ENCODE measurements around the gene PCNX3. TPM values are rescaled to one million over a fixed set of nuclear protein-coding genes. Genes with fewer than 3 reads are reported as not detected.

Gene PCNX3
- total RNA-seq, 2 experiments from 2014 or later: 29.8 to 32.1 TPM

GRCh38 chr11:65623177-65623576 is 7.6 kb downstream of the PCNX3 start:
- Mint-ChIP-seq H3K27ac (no peak overlapping the region), H3K4me1 (ENCODE audit: low read depth) (peaks cover 2% of the 10 kb centered on the region), H3K9me3 (no peaks in the 10 kb centered on the region), H3K4me3 (no peak overlapping the region), H3K36me3 (peaks cover 45% of the 10 kb centered on the region), H3K27me3 (no peaks in the 10 kb centered on the region)
- POLR2A ChIA-PET: interaction anchor here (1.0 kb wide), 1 partner anchor 197 kb away, joined by 3 read pairs; no protein-coding TSS in a partner anchor
- CTCF ChIA-PET: interaction anchor here (0.6 to 1.3 kb wide), 2 partner anchors 195 to 236 kb away, joined by 3 read pairs; partner anchors contain the start of gene MUS81
- no peak for DNase-seq
- intact Hi-C loops (cut with micrococcal nuclease): no loop called here

GRCh38 chr11:65623852-65624616 is 8.5 kb downstream of the PCNX3 start:
- intact Hi-C loops (cut with micrococcal nuclease): no loop called here
- no peak for DNase-seq
- H3K9me3 Mint-ChIP-seq: no peaks in the 10 kb centered on the region
- H3K27ac Mint-ChIP-seq: no peak overlapping the region
- POLR2A ChIA-PET: interaction anchor here (1.0 kb wide), 1 partner anchor 198 kb away, joined by 3 read pairs; no protein-coding TSS in a partner anchor
- no peaks in the 10 kb centered on the region for H3K27me3 Mint-ChIP-seq
- no peak overlapping the region for H3K4me3 Mint-ChIP-seq
- H3K4me1 Mint-ChIP-seq (ENCODE audit: low read depth): peaks cover 2% of the 10 kb centered on the region
- peaks cover 42% of the 10 kb centered on the region for H3K36me3 Mint-ChIP-seq
- CTCF ChIA-PET: interaction anchor here (1.0 kb wide), 1 partner anchor 9 kb away, joined by 3 read pairs; no protein-coding TSS in a partner anchor

GRCh38 chr11:65624931-65625627 is 9.5 kb downstream of the PCNX3 start:
- H3K9me3 Mint-ChIP-seq: no peaks in the 10 kb centered on the region
- H3K4me3 Mint-ChIP-seq: no peak overlapping the region
- ChIA-PET CTCF (interaction anchor here (0.6 to 2.6 kb wide), 20 partner anchors 8 to 260 kb away, joined by 3 to 13 read pairs (median 4); partner anchors contain the start of genes FAM89B and SIPA1), POLR2A (interaction anchor here (0.8 to 1.3 kb wide), 3 partner anchors 8 to 38 kb away, joined by 3 to 5 read pairs (median 3); partner anchors contain the start of gene RELA)
- H3K36me3 Mint-ChIP-seq: peaks cover 38% of the 10 kb centered on the region
- peaks cover 2% of the 10 kb centered on the region for H3K4me1 Mint-ChIP-seq (ENCODE audit: low read depth)
- no peak overlapping the region for H3K27ac Mint-ChIP-seq
- H3K27me3 Mint-ChIP-seq: no peaks in the 10 kb centered on the region
- DNase-seq: no peak
- intact Hi-C loops (cut with micrococcal nuclease): no loop called here

- peaks cover 37% of the 10 kb centered on the region for H3K36me3 Mint-ChIP-seq
- DNase-seq: peak; percentile 67
- intact Hi-C loops (cut with micrococcal nuclease): no loop called here
Measured at GRCh38 chr11:65625628-65626342, 10.2 kb downstream of the PCNX3 start.

GRCh38 chr11:65627202-65627601 is 11.6 kb downstream of the PCNX3 start:
- H3K27ac Mint-ChIP-seq: no peak overlapping the region
- ChIA-PET POLR2A (interaction anchor here (1.2 kb wide), 2 partner anchors 26 to 50 kb away, joined by 3 read pairs; no protein-coding TSS in a partner anchor), CTCF (interaction anchor here (0.6 to 2.6 kb wide), 5 partner anchors 10 to 157 kb away, joined by 3 to 13 read pairs (median 8); partner anchors contain the start of gene SIPA1)
- DNase-seq: no peak
- H3K4me3 Mint-ChIP-seq: no peak overlapping the region
- H3K4me1 Mint-ChIP-seq (ENCODE audit: low read depth): peaks cover 2% of the 10 kb centered on the region
- no peaks in the 10 kb centered on the region for H3K27me3 Mint-ChIP-seq
- no peaks in the 10 kb centered on the region for H3K9me3 Mint-ChIP-seq
- peaks cover 30% of the 10 kb centered on the region for H3K36me3 Mint-ChIP-seq
- intact Hi-C loops (cut with micrococcal nuclease): no loop called here

More at GRCh38 chr11:65625628-65626342, 10.2 kb downstream of the PCNX3 start:
- Mint-ChIP-seq H3K4me3 (no peak overlapping the region), H3K9me3 (no peaks in the 10 kb centered on the region), H3K27me3 (no peaks in the 10 kb centered on the region), H3K27ac (peak overlapping the region; percentile 34), H3K4me1 (ENCODE audit: low read depth) (peaks cover 2% of the 10 kb centered on the region)
- ChIA-PET CTCF (interaction anchor here (0.6 to 2.6 kb wide), 21 partner anchors 9 to 259 kb away, joined by 3 to 13 read pairs (median 4); partner anchors contain the start of genes FAM89B and SIPA1), POLR2A (interaction anchor here (0.8 to 1.3 kb wide), 4 partner anchors 9 to 37 kb away, joined by 3 to 5 read pairs (median 3); partner anchors contain the start of gene RELA)

GRCh38 chr11:65629579-65629978 is 14.0 kb downstream of the PCNX3 start:
- CTCF ChIA-PET: interaction anchor here (0.6 kb wide), 1 partner anchor 36 kb away, joined by 3 read pairs; no protein-coding TSS in a partner anchor
- no peak for DNase-seq
- H3K27ac Mint-ChIP-seq: no peak overlapping the region
- no peak overlapping the region for H3K4me3 Mint-ChIP-seq
- H3K36me3 Mint-ChIP-seq: peaks cover 26% of the 10 kb centered on the region
- POLR2A ChIA-PET: no interaction called here
- no peaks in the 10 kb centered on the region for H3K27me3 Mint-ChIP-seq
- H3K9me3 Mint-ChIP-seq: no peaks in the 10 kb centered on the region
- intact Hi-C loops (cut with micrococcal nuclease): no loop called here
- H3K4me1 Mint-ChIP-seq (ENCODE audit: low read depth): peaks cover 7% of the 10 kb centered on the region

GRCh38 chr11:65630215-65630614 is 14.6 kb downstream of the PCNX3 start:
- H3K36me3 Mint-ChIP-seq: peaks cover 29% of the 10 kb centered on the region
- no peak overlapping the region for H3K27ac Mint-ChIP-seq
- H3K4me1 Mint-ChIP-seq (ENCODE audit: low read depth): peaks cover 7% of the 10 kb centered on the region
- no peak for DNase-seq
- ChIA-PET POLR2A (no interaction called here), CTCF (no interaction called here)
- intact Hi-C loops (cut with micrococcal nuclease): no loop called here
- no peaks in the 10 kb centered on the region for H3K27me3 Mint-ChIP-seq
- no peak overlapping the region for H3K4me3 Mint-ChIP-seq
- no peaks in the 10 kb centered on the region for H3K9me3 Mint-ChIP-seq

GRCh38 chr11:65633390-65634108 is 18.0 kb downstream of the PCNX3 start:
- no peak for DNase-seq
- H3K4me3 Mint-ChIP-seq: no peak overlapping the region
- ChIA-PET CTCF (interaction anchor here (1.0 to 1.3 kb wide), 4 partner anchors 9 to 251 kb away, joined by 3 to 4 read pairs (median 3); no protein-coding TSS in a partner anchor), POLR2A (interaction anchor here (1.0 to 1.8 kb wide), 2 partner anchors 11 to 19 kb away, joined by 3 to 8 read pairs; no protein-coding TSS in a partner anchor)
- H3K27ac Mint-ChIP-seq: peak overlapping the region; percentile 83
- intact Hi-C loops (cut with micrococcal nuclease): no loop called here
- H3K36me3 Mint-ChIP-seq: peaks cover 20% of the 10 kb centered on the region
- H3K27me3 Mint-ChIP-seq: no peaks in the 10 kb centered on the region
- no peaks in the 10 kb centered on the region for H3K9me3 Mint-ChIP-seq
- H3K4me1 Mint-ChIP-seq (ENCODE audit: low read depth): peaks cover 14% of the 10 kb centered on the region

- intact Hi-C loops (cut with micrococcal nuclease): no loop called here
- H3K9me3 Mint-ChIP-seq: no peaks in the 10 kb centered on the region
- peaks cover 23% of the 10 kb centered on the region for H3K36me3 Mint-ChIP-seq
- ChIA-PET POLR2A (interaction anchor here (1.0 to 1.8 kb wide), 2 partner anchors 11 to 18 kb away, joined by 3 to 8 read pairs; no protein-coding TSS in a partner anchor), CTCF (interaction anchor here (1.3 kb wide), 1 partner anchor 146 kb away, joined by 4 read pairs; no protein-coding TSS in a partner anchor)
- no peak overlapping the region for H3K27ac Mint-ChIP-seq
- no peak for DNase-seq
- no peak overlapping the region for H3K4me3 Mint-ChIP-seq
- no peaks in the 10 kb centered on the region for H3K27me3 Mint-ChIP-seq
- H3K4me1 Mint-ChIP-seq (ENCODE audit: low read depth): peaks cover 17% of the 10 kb centered on the region
Measured at GRCh38 chr11:65634109-65634436, 18.5 kb downstream of the PCNX3 start.

GRCh38 chr11:65634440-65634839 is 18.9 kb downstream of the PCNX3 start:
- Mint-ChIP-seq H3K36me3 (peaks cover 21% of the 10 kb centered on the region), H3K4me1 (ENCODE audit: low read depth) (peaks cover 17% of the 10 kb centered on the region), H3K4me3 (no peak overlapping the region), H3K27ac (no peak overlapping the region), H3K27me3 (no peaks in the 10 kb centered on the region), H3K9me3 (no peaks in the 10 kb centered on the region)
- CTCF ChIA-PET: interaction anchor here (1.3 kb wide), 1 partner anchor 145 kb away, joined by 4 read pairs; no protein-coding TSS in a partner anchor
- no peak for DNase-seq
- intact Hi-C loops (cut with micrococcal nuclease): no loop called here
- POLR2A ChIA-PET: no interaction called here

Measured in activated CD4-positive, alpha-beta memory T cell treated with anti-CD3 and anti-CD28 coated beads for 36 hours (primary cell).